ENCODE results near the gene HLA-B.
A peak's percentile ranks its signal among the peaks of the same experiment; 100 is the strongest.

HLA-B gene

DNA sequence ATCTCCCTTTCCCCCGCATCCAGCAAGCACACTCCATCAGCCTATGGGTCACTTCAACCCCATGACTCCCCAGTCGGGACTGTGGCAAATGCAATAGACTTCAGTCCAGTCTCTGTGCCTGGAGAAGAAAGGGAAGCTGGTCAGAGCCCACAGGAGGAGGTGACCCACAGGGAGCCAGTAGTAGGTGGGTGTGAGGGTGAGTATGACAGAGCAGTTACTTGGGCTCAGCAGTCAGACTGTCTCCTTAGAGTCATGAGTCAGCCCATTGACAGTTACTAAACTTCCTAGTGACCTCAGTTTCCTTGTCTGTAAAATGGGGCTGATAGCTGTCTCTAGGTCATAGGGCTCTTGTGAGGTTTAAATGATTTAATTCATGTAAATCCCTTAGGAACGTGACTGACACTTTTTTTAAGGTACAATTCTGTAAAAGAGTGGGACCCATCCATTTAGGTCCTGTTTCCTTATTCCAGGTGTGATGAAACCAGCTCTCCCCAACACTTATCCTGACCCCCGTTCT lies 51.2 kb downstream of the HLA-B start:
- peak; percentile 25 for DNase-seq (ENCODE audit: low read depth)

DNA sequence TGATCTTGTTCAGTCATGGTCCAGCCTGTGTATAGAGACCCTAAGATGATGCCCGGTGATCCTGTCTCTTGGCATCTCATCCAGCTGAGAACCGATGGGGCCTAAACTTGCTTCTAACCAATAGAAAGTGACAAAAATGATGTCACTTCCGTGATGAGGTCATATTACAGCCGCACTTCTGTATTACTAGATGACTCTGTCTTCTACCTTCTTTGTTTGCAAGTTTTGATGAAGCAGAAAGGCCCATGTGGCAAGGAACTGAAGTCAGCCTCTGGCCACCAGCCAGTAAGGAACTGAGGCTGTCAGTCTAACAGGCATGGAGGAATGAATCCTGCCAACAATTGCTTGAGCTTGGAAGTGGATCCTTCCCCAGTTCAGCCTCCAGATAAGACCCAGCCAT lies 52.3 kb downstream of the HLA-B start:
- peak; percentile 4 for DNase-seq (ENCODE audit: low read depth)
